ENCODE measurements around the gene ZNF584.
"Not testable (repeated sequence)": the region's sequence is repeated elsewhere in the genome, so short reads cannot be mapped to it uniquely, and the experiment has no call there.

Gene ZNF584

GRCh38 chr19:58386576-58387337 is 21.7 kb upstream of the ZNF584 start, which contains the start of gene RPS5:
Gene RPS5 (plus strand): TSS chr19:58387269. CDS start chr19:58388138, 869 bp downstream.
- peak; percentile 96 for DNase-seq

- DNase-seq: no peak
These were observed 20.9 kb upstream of the ZNF584 start for GRCh38 chr19:58387338-58388174.

- no peak for DNase-seq
These were observed 20.3 kb upstream of the ZNF584 start for GRCh38 chr19:58388175-58388526.

- DNase-seq: no peak
These were observed 15.3 kb upstream of the ZNF584 start for GRCh38 chr19:58392945-58393724.

GRCh38 chr19:58393725-58394033 is 14.8 kb upstream of the ZNF584 start:
- DNase-seq: no peak

GRCh38 chr19:58394821-58395219 is 13.6 kb upstream of the ZNF584 start:
- DNase-seq: no peak

GRCh38 chr19:58395220-58395978 is 13.1 kb upstream of the ZNF584 start, which contains the start of gene RNF225:
Gene RNF225 (plus strand): TSS chr19:58395656. CDS start chr19:58396090, 434 bp downstream.
- no peak for DNase-seq

GRCh38 chr19:58395979-58396627 is 12.3 kb upstream of the ZNF584 start:
- DNase-seq: no peak

GRCh38 chr19:58396691-58397532 is 11.5 kb upstream of the ZNF584 start:
- DNase-seq: no peak

GRCh38 chr19:58397533-58398037 is 10.9 kb upstream of the ZNF584 start:
- DNase-seq: no peak

GRCh38 chr19:58398087-58398486 is 10.4 kb upstream of the ZNF584 start:
- DNase-seq: no peak

- DNase-seq: no peak
These were observed 9.9 kb upstream of the ZNF584 start for GRCh38 chr19:58398545-58398944.

- no peak for DNase-seq
These were observed 8.5 kb upstream of the ZNF584 start for GRCh38 chr19:58399903-58400302.

GRCh38 chr19:58400316-58400915 is 8.0 kb upstream of the ZNF584 start:
- peak; percentile 57 for DNase-seq

- DNase-seq: peak; percentile 98
These were observed 7.3 kb upstream of the ZNF584 start for GRCh38 chr19:58400916-58401839.

GRCh38 chr19:58401840-58402421 is 6.5 kb upstream of the ZNF584 start:
- no peak for DNase-seq

- not testable (repeated sequence) for DNase-seq
These were observed 4.5 kb upstream of the ZNF584 start for GRCh38 chr19:58403920-58404478.
